ENCODE results near the gene ANKS4B. TPM values are rescaled to one million over a fixed set of nuclear protein-coding genes. Genes with fewer than 3 reads are reported as not detected.

ANKS4B gene
- polyA plus RNA-seq, 3 donors = not detected

DNA sequence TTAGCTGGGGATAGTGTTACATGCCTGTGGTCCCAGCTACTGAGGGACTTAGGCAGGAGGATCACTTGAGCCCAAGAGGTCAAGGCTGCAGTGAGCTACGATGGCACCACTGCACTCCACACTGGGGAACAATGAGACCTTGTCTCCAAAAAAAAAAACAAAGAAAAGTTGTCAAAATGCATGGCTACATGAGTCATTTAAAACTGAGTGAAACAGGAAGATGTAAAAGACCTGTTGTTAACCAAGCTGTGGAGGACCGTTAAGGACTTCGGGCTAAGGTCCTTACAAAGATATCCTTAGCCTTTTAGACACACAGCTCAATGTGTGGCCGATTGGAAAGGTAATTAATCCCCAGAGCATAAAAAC is 47.2 kb upstream of the ANKS4B start:
- Histone ChIP-seq H3K4me2 (replicated peaks; ENCODE audit: extremely low read depth, low read length, poor library complexity, severe bottlenecking) (no peak overlapping the region), H3K36me3 (replicated peaks in 1 of 2; ENCODE audit: control insufficient read depth in 1 of 2, insufficient read depth in 2 of 2, low read length in 2 of 2) (peaks cover 7 to 13% of the 10 kb centered on the region in 2 donors), H3K4me1 (ENCODE audit: control insufficient read depth in 1 of 2, insufficient read depth in 2 of 2, low read length in 2 of 2) (peaks cover 4 to 5% of the 10 kb centered on the region in 2 donors), H4K20me1 (ENCODE audit: insufficient read depth, low read length) (no peaks in the 10 kb centered on the region), H3K27me3 (ENCODE audit: control insufficient read depth in 2 of 2, insufficient read depth in 2 of 2, low read length in 2 of 2) (peaks cover 0 to 2% of the 10 kb centered on the region in 2 donors), H3K27ac (ENCODE audit: low read depth in 1 of 2, low read length in 2 of 2) (no peak overlapping the region), H3K79me2 (ENCODE audit: insufficient read depth, low read length) (no peaks in the 10 kb centered on the region), H3K4me3 (replicated peaks in 1 of 3; ENCODE audit: low read depth in 2 of 3, low read length in 3 of 3) (no peak overlapping the region), H2AFZ (ENCODE audit: insufficient read depth, low read depth, low read length, poor library complexity, severe bottlenecking) (no peak overlapping the region), H3K9ac (ENCODE audit: insufficient read depth, low read length, poor library complexity, severe bottlenecking) (no peak overlapping the region), H3K9me3 (replicated peaks in 1 of 2; ENCODE audit: control insufficient read depth in 1 of 2, insufficient read depth in 1 of 2, low read length in 2 of 2) (no peaks in the 10 kb centered on the region)
- Mint-ChIP-seq H3K9me3 (peaks cover 0 to 19% (median 12%) of the 10 kb centered on the region in 7 donors), H3K27ac (peak overlapping the region in 1 of 7 donors; percentile 43), H3K4me3 (no peak overlapping the region), H3K4me1 (peaks cover 6% of the 10 kb centered on the region), H3K36me3 (peaks cover 10 to 13% of the 10 kb centered on the region in 2 donors), H3K27me3 (ENCODE audit: low read depth in 3 of 3) (peaks cover 2 to 8% (median 8%) of the 10 kb centered on the region in 3 donors)
- intact Hi-C loops (cut with micrococcal nuclease) = loop anchor here (5.0 to 10.0 kb wide), 3 partner anchors 366 to 1491 kb away; no protein-coding TSS in a partner anchor
- no peak for DNase-seq
- WGBS (ENCODE audit: insufficient coverage) = 75% methylated on average over 1 of the region's 4 CpGs
- TF ChIP-seq CTCF (IDR thresholded peaks at IDR 0.05) = no peak

DNA sequence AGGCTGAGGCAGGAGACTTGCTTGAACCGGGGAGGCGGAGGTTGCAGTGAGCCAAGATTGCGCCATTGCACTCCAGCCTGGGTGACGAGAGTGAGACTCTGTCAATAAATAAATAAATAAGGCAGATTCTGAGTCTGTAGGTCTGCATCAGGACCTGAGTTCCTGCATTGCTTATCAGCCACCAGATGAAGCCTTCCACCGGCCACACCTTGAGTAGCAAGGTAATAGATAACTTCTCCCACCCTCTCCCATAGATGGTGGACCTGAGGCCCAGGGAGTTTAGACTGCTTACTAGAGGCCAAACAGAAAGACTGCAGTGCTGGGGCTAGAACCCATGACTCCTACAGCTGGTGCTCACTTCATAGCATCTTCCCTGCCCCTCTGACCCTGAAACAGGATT is 44.2 kb upstream of the ANKS4B start:
- peak overlapping the region in 1 of 2 donors; percentile 26 for H3K4me3 Mint-ChIP-seq

More for the DNA sequence above, 44.2 kb upstream of the ANKS4B start:
- no peak overlapping the region for H3K27ac ChIP-seq (ENCODE audit: low read depth in 1 of 2, low read length in 2 of 2)
- Mint-ChIP-seq H3K9me3 (peaks cover 0 to 17% (median 7%) of the 10 kb centered on the region in 7 donors), H3K27ac (no peak overlapping the region), H3K4me1 (peaks cover 6% of the 10 kb centered on the region), H3K27me3 (ENCODE audit: low read depth in 3 of 3) (peaks cover 10 to 13% (median 11%) of the 10 kb centered on the region in 3 donors), H3K36me3 (no peaks in the 10 kb centered on the region)
- intact Hi-C loops (cut with micrococcal nuclease) = loop anchor here (5.0 to 10.0 kb wide), 3 partner anchors 363 to 1488 kb away; no protein-coding TSS in a partner anchor
- TF ChIP-seq CTCF (IDR thresholded peaks at IDR 0.05) = no peak
- peaks cover 4 to 5% of the 10 kb centered on the region in 2 donors for H3K4me1 ChIP-seq (ENCODE audit: control insufficient read depth in 1 of 2, insufficient read depth in 2 of 2, low read length in 2 of 2)
- H3K36me3 ChIP-seq (replicated peaks in 1 of 2; ENCODE audit: control insufficient read depth in 1 of 2, insufficient read depth in 2 of 2, low read length in 2 of 2) = no peaks in the 10 kb centered on the region
- WGBS (ENCODE audit: insufficient coverage) = 90% methylated on average over 3 of the region's 5 CpGs
- H4K20me1 ChIP-seq (ENCODE audit: insufficient read depth, low read length) = no peaks in the 10 kb centered on the region
- DNase-seq = no peak
- H3K9ac ChIP-seq (ENCODE audit: insufficient read depth, low read length, poor library complexity, severe bottlenecking) = no peak overlapping the region
- no peaks in the 10 kb centered on the region for H3K79me2 ChIP-seq (ENCODE audit: insufficient read depth, low read length)
- H2AFZ ChIP-seq (ENCODE audit: insufficient read depth, low read depth, low read length, poor library complexity, severe bottlenecking) = no peak overlapping the region
- H3K4me3 ChIP-seq (replicated peaks in 1 of 3; ENCODE audit: low read depth in 2 of 3, low read length in 3 of 3) = no peak overlapping the region
- peaks cover 0 to 2% of the 10 kb centered on the region in 2 donors for H3K27me3 ChIP-seq (ENCODE audit: control insufficient read depth in 2 of 2, insufficient read depth in 2 of 2, low read length in 2 of 2)
- H3K4me2 ChIP-seq (replicated peaks; ENCODE audit: extremely low read depth, low read length, poor library complexity, severe bottlenecking) = no peak overlapping the region
- H3K9me3 ChIP-seq (replicated peaks in 1 of 2; ENCODE audit: control insufficient read depth in 1 of 2, insufficient read depth in 1 of 2, low read length in 2 of 2) = peaks cover 0 to 5% of the 10 kb centered on the region in 2 donors

Measured in CD14-positive monocyte (primary cell).